Lower leg skin (tissue), 3 donors: ENCODE data around the gene COL4A4.
A peak's percentile ranks its signal among the peaks of the same experiment; 100 is the strongest.

Experiments
- CTCF ChIP-seq, 3 donors: fragments of 450-650 bp; IDR thresholded peaks; one replicate each; pipeline ENCODE4 v1.5.1; 2016; ENCODE audit warnings: antibody characterized with exemption in 3 of 3, mild to moderate bottlenecking in 3 of 3, moderate library complexity in 2 of 3
- POLR2A ChIP-seq, 2 donors: fragments of 450-650 bp; IDR thresholded peaks; one replicate each; pipeline ENCODE4 v1.6.1; 2016 to 2017; ENCODE audit warnings: antibody characterized with exemption in 2 of 2, mild to moderate bottlenecking in 1 of 2, moderate library complexity in 1 of 2

- TF ChIP-seq CTCF (IDR thresholded peaks at IDR 0.05) (peak in 1 of 3 donors; percentile 20), POLR2A (IDR thresholded peaks at IDR 0.05) (no peak)
These were observed 56.9 kb downstream of the COL4A4 start for GRCh38 chr2:227106845-227107759.
